GM19240 (cell line): Measurements from ENCODE around the gene ATP5PO.

Experiments
- DNase-seq: peaks from one replicate; pipeline ENCODE4 v3.0.0; 2011; ENCODE audit warnings: low spot score; ENCODE audit not compliant: insufficient read length

ATP5PO gene

DNA sequence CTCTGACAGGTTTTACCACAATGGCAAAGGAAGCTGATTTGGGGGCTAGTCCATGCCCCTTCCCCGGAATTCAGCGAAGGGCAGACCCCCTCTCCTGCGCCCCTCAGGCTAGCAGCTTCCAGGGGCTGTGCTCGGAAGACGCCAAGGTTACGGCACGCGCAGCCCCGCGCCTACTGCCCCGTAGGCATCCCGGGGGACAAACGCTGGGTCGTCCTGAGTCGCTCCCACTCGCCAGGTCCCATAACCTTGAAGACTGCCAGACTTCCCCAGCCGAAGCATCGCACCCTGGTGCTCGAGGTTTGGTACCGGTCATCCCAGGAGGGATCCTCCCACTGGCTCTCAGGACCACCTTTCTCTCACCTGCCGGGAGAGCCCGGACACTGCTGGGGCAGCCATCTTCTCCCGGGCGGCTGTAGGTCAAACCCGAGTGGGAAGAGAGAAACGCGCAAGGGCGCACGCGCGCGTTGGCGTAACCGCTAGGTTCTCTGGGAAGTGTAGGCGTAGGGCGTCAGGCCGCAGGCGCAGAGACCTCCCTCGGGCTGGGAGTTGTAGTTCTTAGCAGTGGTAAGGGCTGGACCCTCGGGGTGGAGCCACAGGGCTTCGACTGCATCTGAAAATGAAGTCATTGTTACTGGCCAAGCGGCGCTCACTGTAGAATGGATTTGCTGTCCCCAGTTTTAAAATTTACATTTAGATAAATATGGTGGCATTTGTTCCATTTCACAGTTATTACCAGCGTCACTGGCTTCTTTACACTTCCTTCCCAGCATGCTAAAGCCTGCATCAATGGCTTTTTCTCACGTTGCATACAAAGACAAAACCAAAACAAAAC lies at the start of gene ATP5PO:
TSS of gene ATP5PO (minus strand) at position 437 of the 832 bp plus-strand sequence. CDS start at position 396, 41 bp downstream.
- DNase-seq: peak; percentile 89

DNA sequence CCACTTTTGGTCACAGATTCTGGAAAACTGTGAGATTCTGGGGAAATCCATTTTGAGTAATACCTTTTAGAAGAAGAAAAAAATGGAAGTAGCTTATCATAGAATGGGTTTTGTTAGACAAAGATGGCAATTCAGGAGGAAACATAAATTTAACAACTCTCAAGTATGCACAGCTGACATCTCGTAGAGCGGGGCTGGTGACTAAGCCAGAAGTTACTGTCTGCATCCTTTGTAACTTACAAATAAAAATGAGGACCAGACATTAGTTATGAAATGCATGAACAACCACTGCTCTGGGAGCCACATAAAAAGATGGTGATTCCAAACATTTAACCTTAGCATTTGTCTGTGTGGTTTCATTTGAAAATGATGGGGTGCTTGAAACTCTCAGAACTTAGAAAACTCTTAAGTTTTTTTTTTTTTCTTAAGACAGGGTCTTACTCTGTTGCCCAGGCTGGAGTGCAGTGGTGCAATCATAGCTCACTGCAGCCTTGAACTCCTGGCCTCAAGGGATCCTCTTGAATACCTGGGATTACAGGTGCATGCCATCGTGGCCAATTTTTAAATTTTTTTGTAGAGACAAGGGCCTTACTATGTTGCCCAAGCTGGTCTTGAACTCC lies 49.2 kb upstream of the ATP5PO start:
- DNase-seq: no peak

DNA sequence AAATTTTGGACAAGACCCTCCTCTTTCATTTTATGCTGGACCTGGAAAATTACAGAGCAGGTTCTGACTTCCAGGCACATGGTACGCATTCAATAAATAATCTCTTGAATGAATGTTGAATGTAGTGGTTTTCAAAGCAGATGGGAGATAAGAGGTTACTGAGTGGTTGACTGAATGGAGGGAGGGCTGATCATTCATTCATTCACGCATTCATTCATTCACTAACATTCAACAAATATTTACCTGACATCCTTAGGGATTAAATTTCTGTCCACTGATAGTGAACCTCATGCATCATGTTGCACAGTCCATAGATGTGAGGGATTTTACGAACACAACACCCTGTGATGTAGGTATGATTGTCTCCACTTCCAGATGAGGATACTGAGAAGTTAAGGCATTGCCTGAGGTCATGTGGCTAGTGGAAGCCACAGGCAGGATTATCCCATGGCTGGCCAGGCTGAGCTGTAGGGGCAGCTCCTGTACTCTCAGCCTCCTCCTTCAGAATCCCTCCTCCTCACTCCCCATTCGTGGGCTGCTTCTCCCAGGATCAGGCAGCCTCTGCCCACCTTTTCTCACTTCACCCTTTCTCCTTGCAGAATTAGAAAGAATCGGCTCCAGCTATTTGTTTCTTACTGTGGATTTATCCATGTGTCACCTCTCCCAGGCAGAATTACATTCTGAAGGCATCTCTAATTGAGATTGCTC lies 48.4 kb upstream of the ATP5PO start:
- DNase-seq: no peak

GRCh38 chr21:33962290-33962689 lies 46.7 kb upstream of the ATP5PO start:
- DNase-seq: no peak

DNA sequence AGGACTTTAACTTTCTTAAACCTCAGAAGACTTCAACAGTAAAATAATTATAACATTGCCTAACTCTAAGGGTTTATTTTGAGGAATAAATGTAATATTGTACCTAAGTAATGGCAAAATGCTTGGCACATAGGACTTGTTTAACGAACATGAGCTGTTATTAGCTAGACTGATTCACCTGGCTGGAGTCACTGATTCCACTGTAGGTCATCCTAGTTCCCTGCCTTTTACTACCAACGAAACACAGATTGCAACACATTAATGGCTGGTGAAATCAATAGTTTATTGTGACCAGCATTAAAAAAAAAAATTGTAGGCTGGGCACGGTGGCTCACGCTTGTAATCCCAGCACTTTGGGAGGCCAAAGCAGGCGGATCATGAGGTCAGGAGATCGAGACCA lies 45.5 kb upstream of the ATP5PO start:
- DNase-seq: no peak

DNA sequence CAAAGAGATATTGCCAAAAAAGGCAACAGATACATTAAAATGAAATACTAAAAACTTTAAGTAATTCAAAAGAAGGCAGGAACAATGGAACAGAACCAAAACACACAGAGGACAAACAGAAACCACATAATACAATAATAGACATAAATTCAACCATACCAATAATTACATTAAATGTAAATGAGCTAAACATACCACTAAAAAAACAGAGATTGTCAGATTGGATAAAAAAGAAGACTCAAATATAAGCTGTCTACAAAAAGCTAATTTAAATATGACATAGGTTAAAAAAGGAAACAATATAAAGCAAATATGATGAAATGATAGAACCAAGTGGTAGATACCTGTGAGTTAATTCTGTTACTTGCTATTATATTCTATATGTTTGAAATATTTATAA lies 44.1 kb upstream of the ATP5PO start:
- DNase-seq: no peak

DNA sequence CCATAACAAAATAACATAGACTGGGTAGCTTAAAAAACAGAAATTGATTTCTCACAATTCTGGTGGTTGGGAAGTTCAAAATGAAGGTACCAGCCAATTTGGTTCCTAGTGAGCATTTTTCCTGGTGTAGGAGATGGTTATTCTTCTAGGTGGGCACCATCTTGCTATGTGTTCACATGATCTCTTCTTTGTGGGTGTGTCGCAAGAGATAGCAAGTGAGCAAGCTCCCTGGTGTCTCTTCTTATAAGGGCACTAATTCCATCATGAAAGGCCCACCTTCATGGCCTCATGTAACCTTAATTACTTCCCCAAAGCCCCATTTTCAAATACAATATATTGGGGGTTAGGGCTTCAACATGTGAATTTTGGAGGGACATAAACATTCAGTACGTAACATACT lies 38.8 kb upstream of the ATP5PO start:
- no peak for DNase-seq

- no peak for DNase-seq
Observed at GRCh38 chr21:33951276-33952178, 35.9 kb upstream of the ATP5PO start.

- no peak for DNase-seq
Observed at GRCh38 chr21:33950431-33951079, 35.0 kb upstream of the ATP5PO start.

- DNase-seq: no peak
Observed at GRCh38 chr21:33949516-33950430, 34.2 kb upstream of the ATP5PO start.

- DNase-seq: no peak
Observed at GRCh38 chr21:33948951-33949444, 33.4 kb upstream of the ATP5PO start.

DNA sequence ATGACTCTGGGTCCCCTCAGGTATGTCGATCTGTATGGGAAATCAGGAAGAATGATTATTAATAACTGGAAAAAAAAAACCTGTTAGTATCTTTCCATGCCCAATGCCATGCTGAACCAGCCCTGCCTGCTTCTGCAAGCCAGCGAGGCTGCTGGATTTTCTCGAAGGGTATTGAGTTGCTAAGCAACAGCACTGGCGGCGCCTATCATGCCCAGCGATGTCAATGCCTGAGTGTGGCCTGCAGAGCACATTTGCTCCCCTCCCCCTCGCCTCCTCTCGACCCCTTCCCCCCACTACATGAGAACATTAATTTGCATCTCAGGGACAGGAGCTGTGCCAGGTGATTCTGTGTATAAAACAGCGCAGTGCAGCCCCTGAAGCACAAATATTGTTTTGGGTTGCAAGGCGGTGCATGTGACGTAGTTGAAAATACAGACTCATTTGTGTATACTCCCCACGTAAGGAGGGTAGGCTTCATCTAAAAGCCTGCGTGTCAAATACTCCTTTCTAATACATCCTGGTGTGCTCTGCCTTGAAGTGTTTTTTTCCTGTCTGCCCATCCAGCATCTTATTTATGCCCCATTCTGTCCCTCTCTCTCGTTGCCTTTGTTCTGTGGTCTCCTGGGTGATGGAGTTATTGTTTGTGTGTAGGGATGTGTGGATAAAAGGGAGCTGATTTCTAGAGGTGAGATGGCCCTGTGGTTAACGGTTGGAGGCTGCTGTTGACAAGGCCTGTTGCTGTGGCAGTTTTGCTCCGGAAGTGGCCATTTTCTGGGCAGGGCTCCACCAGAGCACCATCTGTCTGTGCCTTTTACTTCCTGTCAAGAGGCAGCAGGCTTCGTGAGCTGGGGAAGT lies 32.7 kb upstream of the ATP5PO start:
- no peak for DNase-seq

- DNase-seq: peak; percentile 47
Observed at GRCh38 chr21:33947451-33948095, 32.0 kb upstream of the ATP5PO start.

DNA sequence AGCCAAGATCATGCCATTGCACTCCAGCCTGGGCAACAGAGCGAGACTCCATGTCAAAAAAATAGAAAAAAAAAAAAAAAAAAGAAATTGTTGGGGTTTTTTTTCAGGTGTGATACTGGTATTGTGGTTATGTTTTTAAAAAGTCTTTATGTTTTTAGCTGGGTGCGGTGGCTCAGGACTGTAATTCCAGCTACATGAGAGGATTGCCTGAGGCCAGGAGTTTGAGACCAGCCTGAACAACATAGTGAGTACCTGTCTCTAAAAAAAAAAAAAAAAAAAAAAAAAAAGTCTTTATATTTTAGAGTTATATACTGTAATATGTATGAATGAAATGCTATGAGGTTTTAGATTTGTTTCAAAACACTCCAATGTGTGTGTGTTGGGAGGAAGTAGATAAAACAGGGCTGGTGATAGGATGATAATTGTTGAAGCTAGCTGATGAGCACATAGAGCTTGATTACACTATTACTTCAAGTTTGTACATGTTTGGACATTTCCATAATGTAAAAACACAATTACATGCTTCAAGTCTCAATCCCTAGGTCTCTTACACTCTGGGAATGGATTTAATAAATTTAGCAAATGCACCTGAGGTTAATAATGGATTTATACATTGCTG lies 30.2 kb upstream of the ATP5PO start:
- DNase-seq: no peak

DNA sequence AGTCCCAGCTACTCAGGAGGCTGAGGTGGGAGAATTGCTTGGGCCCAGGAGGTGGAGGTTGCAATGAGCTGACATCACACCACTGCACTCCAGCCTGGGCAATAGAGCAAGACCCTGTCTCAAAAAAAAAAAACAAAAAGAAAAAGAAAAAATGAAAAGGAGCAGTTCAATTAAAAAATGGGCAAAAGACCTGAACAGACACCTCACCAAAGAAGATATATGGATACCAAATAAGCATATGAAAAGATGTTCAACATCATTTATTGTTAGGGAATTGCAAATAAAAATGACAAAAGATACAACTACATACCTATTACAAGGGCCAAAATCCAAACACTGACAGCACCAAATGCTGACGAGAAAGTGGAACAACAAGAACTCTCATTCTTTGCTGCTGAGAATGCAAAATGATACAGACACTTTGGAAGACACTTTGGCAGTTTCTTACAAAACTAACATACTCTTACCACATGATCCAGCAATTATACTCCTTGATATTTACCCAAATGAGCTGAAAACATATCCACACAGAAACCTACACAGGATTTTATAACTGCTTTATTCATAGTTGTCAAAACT lies 28.7 kb upstream of the ATP5PO start:
- DNase-seq: no peak

DNA sequence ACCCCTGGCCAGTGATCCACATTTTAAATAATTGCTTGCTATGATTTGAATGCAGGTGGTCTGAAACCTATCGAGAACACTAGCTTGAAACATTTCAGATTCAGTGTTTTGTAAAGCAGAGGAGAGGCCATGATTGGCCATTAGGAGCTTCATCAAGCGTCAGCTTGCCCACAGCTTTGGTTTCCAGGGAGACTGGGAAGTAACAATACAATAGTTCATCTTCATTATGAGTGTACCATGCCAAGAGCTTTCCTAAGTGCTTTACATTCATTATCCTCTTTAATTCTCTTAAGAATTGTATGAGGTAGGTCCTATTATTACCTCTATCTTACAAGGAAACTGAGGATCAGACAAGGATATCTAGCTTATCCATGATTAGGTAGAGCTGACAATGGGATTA lies 27.7 kb upstream of the ATP5PO start:
- DNase-seq: no peak

DNA sequence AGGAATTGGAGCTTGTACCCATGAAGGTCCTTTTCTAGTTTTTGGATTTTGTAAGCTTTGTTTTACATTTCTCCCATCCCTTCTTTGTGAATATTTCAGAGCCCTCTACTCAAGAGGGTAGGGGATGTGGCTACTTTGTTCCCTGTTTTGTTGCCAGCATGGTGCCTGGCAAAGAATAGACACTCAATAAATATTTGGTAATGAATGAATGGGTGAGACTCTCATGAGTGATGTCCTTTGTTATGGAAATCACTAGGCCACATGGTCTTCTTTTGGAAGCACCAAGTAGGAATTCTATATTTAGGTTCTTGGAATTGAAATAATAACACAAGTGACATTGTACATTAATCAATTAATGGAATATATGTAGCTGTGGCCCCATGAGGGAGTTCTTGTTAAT lies 26.8 kb upstream of the ATP5PO start:
- no peak for DNase-seq
